Fibroblast of lung (primary cell): Measurements from ENCODE around the gene UBAP1. TPM values are rescaled to one million over a fixed set of nuclear protein-coding genes. Genes with fewer than 3 reads are reported as not detected.
"Not testable (repeated sequence)": the region's sequence is repeated elsewhere in the genome, so short reads cannot be mapped to it uniquely, and the experiment has no call there.

Experiments
- DNase-seq, 2 donors: peaks; one replicate each; pipeline versions ENCODE4 v3.0.0 to v3.0.0-alpha.2; 2010; ENCODE audit warnings: low read depth in 2 of 2
- H2AFZ ChIP-seq: 2 replicates; pipeline ENCODE4 v1.5.1; 2012; ENCODE audit warnings: low read length, control low read depth, inconsistent platforms
- H3K27ac ChIP-seq: 2 replicates; pipeline ENCODE4 v1.5.1; 2011; ENCODE audit warnings: low read length, control low read depth; ENCODE audit not compliant: insufficient read depth
- H3K27me3 ChIP-seq: 2 replicates; pipeline ENCODE4 v1.5.1; 2011; ENCODE audit warnings: mild to moderate bottlenecking, low read length; ENCODE audit not compliant: control insufficient read depth, insufficient read depth
- H3K36me3 ChIP-seq: 2 replicates; pipeline ENCODE4 v1.5.1; 2011; ENCODE audit warnings: low read length; ENCODE audit not compliant: control insufficient read depth, insufficient read depth
- H3K4me1 ChIP-seq: 2 replicates; pipeline ENCODE4 v1.5.1; 2011; ENCODE audit warnings: low read length; ENCODE audit not compliant: control insufficient read depth, insufficient read depth; ENCODE audit errors: extremely low read depth
- H3K4me2 ChIP-seq: 2 replicates; pipeline ENCODE4 v1.5.1; 2011; ENCODE audit warnings: low read length, control low read depth; ENCODE audit not compliant: insufficient read depth; ENCODE audit errors: extremely low read depth
- H3K4me3 ChIP-seq, 4 experiments: fragments of 200-600 bp in 1 of 4; sonication (generic) in 1 of 4; replicated peaks in 1 of 4; 2 replicates each; pipeline ENCODE4 v1.5.1; 2011 to 2016; ENCODE audit warnings: low read length in 4 of 4, low read depth in 3 of 4, mild to moderate bottlenecking in 3 of 4, control low read depth in 2 of 4, inconsistent platforms in 1 of 4, mixed read lengths in 1 of 4; ENCODE audit not compliant: insufficient read depth in 1 of 4; ENCODE audit errors: control extremely low read depth in 1 of 4
- H3K79me2 ChIP-seq: 2 replicates; pipeline ENCODE4 v1.5.1; 2012; ENCODE audit warnings: mild to moderate bottlenecking, low read length, inconsistent platforms; ENCODE audit not compliant: control insufficient read depth, insufficient read depth
- H3K9ac ChIP-seq: 2 replicates; pipeline ENCODE4 v1.5.1; 2011; ENCODE audit warnings: mild to moderate bottlenecking, low read length, control low read depth; ENCODE audit not compliant: insufficient read depth
- H3K9me3 ChIP-seq: 2 replicates; pipeline ENCODE4 v1.5.1; 2012; ENCODE audit warnings: low read depth, low read length; ENCODE audit not compliant: control insufficient read depth, insufficient read depth
- H4K20me1 ChIP-seq: 2 replicates; pipeline ENCODE4 v1.5.1; 2011; ENCODE audit warnings: low read length; ENCODE audit not compliant: control insufficient read depth, insufficient read depth; ENCODE audit errors: extremely low read depth
- EZH2 ChIP-seq: IDR thresholded peaks from 2 replicates; pipeline ENCODE4 v1.5.1; 2012; ENCODE audit warnings: low read length, control low read depth, mild to moderate bottlenecking; ENCODE audit errors: missing control alignments
- polyA plus RNA-seq, 2 donors: library from polyadenylated mRNA; depleted of rRNA in 1 of 2; stranded (reverse) in 1 of 2; unstranded in 1 of 2; fragments of >200 nt; gene quantifications; 2 replicates each; pipeline ENCODE4 v1.2.1, GENCODE V29; 2011 to 2012; ENCODE audit warnings: missing spikeins in 1 of 2
- total RNA-seq: library from RNA; depleted of rRNA; stranded (reverse); fragments of >200 nt; gene quantifications from 2 replicates; pipeline ENCODE4 v1.2.1, GENCODE V29; 2014
- TF ChIP-seq, protein P1 (sequence below), 2 donors: IDR thresholded peaks in 1 of 2; conservative IDR thresholded peaks in 1 of 2; 1 replicate in 1 of 2; 2 replicates in 1 of 2; pipeline ENCODE4 v1.5.1; 2011 to 2012; ENCODE audit warnings: low read length in 2 of 2, control low read depth in 1 of 2, inconsistent platforms in 1 of 2, low read depth in 1 of 2, mild to moderate bottlenecking in 1 of 2

The UBAP1 gene
- total and polyA plus RNA-seq, 2 donors (not counting 1 experiment from before 2014, with no cell fraction given) = 41.6 to 58.1 TPM

DNA sequence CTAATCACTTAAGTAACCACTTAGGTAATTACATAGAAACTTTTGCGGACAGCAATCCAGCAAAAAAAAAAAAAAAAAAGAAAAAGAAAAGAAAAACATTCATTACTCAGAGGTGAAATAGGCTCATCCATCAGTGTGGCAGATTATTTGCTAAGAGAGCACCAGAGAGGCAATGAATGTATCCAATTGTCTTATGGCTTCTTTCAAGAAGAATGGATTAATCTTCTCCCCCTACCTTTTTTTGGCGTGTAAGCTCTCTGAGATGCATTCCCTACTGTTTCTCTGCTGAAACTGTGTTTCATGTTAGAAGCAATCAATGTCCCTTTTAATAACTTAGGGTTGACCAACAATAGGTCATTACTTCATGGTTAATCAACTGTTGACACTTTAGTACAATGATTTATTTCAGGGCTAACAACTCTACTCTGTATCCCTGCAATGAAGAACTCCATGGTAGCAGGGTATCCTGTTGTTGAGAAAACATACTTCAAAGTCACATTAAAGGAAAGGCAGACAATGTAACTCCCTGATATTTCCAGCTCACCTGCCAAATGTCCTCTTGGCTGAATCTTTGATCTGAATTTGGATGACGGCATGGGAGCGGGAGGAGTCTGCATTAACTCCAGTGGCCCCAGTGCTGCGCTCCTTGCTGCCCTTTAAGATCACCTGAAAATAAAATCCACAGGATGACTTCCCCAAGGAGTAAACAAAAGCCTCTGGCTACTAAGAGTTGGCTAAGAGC, 92.6 kb downstream of the UBAP1 start:
- H3K4me3 ChIP-seq = no peak overlapping the region
- DNase-seq = peak in 1 of 2 donors; percentile 39
- H3K36me3 ChIP-seq = no peaks in the 10 kb centered on the region
- H2AFZ ChIP-seq = no peak overlapping the region
- no peaks in the 10 kb centered on the region for H4K20me1 ChIP-seq
- H3K9ac ChIP-seq = no peak overlapping the region
- no peaks in the 10 kb centered on the region for H3K9me3 ChIP-seq
- H3K79me2 ChIP-seq = no peaks in the 10 kb centered on the region
- no peaks in the 10 kb centered on the region for H3K27me3 ChIP-seq
- H3K4me2 ChIP-seq = no peak overlapping the region
- TF ChIP-seq, protein P1, sequence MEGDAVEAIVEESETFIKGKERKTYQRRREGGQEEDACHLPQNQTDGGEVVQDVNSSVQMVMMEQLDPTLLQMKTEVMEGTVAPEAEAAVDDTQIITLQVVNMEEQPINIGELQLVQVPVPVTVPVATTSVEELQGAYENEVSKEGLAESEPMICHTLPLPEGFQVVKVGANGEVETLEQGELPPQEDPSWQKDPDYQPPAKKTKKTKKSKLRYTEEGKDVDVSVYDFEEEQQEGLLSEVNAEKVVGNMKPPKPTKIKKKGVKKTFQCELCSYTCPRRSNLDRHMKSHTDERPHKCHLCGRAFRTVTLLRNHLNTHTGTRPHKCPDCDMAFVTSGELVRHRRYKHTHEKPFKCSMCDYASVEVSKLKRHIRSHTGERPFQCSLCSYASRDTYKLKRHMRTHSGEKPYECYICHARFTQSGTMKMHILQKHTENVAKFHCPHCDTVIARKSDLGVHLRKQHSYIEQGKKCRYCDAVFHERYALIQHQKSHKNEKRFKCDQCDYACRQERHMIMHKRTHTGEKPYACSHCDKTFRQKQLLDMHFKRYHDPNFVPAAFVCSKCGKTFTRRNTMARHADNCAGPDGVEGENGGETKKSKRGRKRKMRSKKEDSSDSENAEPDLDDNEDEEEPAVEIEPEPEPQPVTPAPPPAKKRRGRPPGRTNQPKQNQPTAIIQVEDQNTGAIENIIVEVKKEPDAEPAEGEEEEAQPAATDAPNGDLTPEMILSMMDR (conservative IDR thresholded peaks at IDR 0.05 in 1 of 2, IDR thresholded peaks at IDR 0.05 in 1 of 2; ENCODE audit: low read depth in 1 of 2, low read length in 2 of 2) = no peak
- TF ChIP-seq EZH2 = no peak
- H3K4me1 ChIP-seq = no peaks in the 10 kb centered on the region
- H3K27ac ChIP-seq = no peak overlapping the region

DNA sequence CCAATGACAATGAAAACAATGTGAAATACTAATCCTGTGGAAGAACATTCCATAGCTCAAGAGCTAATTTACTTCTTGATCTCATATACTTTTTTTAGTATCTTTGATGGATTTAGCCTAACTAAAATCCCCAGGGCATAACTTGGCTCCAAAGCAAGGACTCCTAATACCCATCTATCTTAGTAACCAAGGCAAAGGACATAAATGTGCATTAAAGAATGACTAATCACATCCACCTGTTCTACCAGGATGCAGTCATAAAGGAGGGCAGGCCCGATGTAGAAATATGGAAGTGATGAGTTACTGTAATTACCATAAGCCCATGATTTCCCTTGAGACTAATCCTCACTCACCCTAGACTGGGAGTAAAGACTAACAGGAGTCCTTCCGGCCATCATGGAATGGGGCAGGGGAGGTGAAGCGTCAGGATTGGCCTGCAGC, 93.3 kb downstream of the UBAP1 start:
- Histone ChIP-seq H3K9ac (no peak overlapping the region), H3K79me2 (no peaks in the 10 kb centered on the region), H3K36me3 (no peaks in the 10 kb centered on the region), H2AFZ (no peak overlapping the region), H3K27ac (no peak overlapping the region), H3K4me1 (no peaks in the 10 kb centered on the region), H4K20me1 (no peaks in the 10 kb centered on the region), H3K27me3 (no peaks in the 10 kb centered on the region), H3K4me3 (no peak overlapping the region), H3K9me3 (no peaks in the 10 kb centered on the region), H3K4me2 (no peak overlapping the region)
- peak in 1 of 2 donors; percentile 17 for DNase-seq
- no peak for TF ChIP-seq EZH2
- TF ChIP-seq, protein P1 (conservative IDR thresholded peaks at IDR 0.05 in 1 of 2, IDR thresholded peaks at IDR 0.05 in 1 of 2; ENCODE audit: low read depth in 1 of 2, low read length in 2 of 2) = no peak

- not testable (repeated sequence) for H3K9ac ChIP-seq, H3K27ac ChIP-seq, DNase-seq, H3K4me2 ChIP-seq, H3K79me2 ChIP-seq, H3K27me3 ChIP-seq, H3K36me3 ChIP-seq, H4K20me1 ChIP-seq, H2AFZ ChIP-seq, H3K9me3 ChIP-seq, H3K4me3 ChIP-seq, H3K4me1 ChIP-seq
Measured at GRCh38 chr9:34273588-34273987, 94.7 kb downstream of the UBAP1 start.
